HepG2 (cell line): ENCODE results near the gene ALDH16A1. TPM values are rescaled to one million over a fixed set of nuclear protein-coding genes. Genes with fewer than 3 reads are reported as not detected.

Experiments
- CEBPZ ChIP-seq: IDR thresholded peaks from 2 replicates; pipeline ENCODE4 v1.6.1; 2012; ENCODE audit warnings: low read length, improper control_type of control experiment
- CREB3 ChIP-seq: sonication (generic); formaldehyde crosslinking; IDR thresholded peaks from 2 replicates; pipeline ENCODE4 v1.5.0; 2020; ENCODE audit warnings: missing genetic modification reagents
- DNMT1 ChIP-seq: sonication (generic); formaldehyde crosslinking; IDR thresholded peaks from 2 replicates; pipeline ENCODE4 v1.5.1; 2020; ENCODE audit warnings: mild to moderate bottlenecking, missing genetic modification reagents
- ELF1 ChIP-seq: sonication (generic); formaldehyde crosslinking; IDR thresholded peaks from 2 replicates; pipeline ENCODE4 v1.4.0; 2020; ENCODE audit warnings: missing genetic modification reagents
- GLMP ChIP-seq: sonication (generic); formaldehyde crosslinking; IDR thresholded peaks from 2 replicates; pipeline ENCODE4 v1.9.0; 2021; ENCODE audit warnings: missing genetic modification reagents, mild to moderate bottlenecking, borderline replicate concordance
- KAT8 ChIP-seq: IDR thresholded peaks from 2 replicates; pipeline ENCODE4 v1.6.1; 2016; ENCODE audit warnings: missing genetic modification reagents, missing compliant biosample characterization
- MTERF4 ChIP-seq: sonication (generic); formaldehyde crosslinking; IDR thresholded peaks from 2 replicates; pipeline ENCODE4 v1.8.0; 2023; ENCODE audit warnings: mild to moderate bottlenecking, missing genetic modification reagents
- MXI1 ChIP-seq: IDR thresholded peaks from 3 replicates; pipeline ENCODE4 v1.6.1; 2012; ENCODE audit warnings: low read depth, low read length, inconsistent platforms, borderline replicate concordance
- RCOR2 ChIP-seq: IDR thresholded peaks from 2 replicates; pipeline ENCODE4 v1.6.1; 2016; ENCODE audit warnings: missing biosample characterization, missing genetic modification reagents
- SSRP1 ChIP-seq: IDR thresholded peaks from 2 replicates; pipeline ENCODE4 v1.6.1; 2016; ENCODE audit warnings: control low read depth
- XRCC5 ChIP-seq: fragments of 200-400 bp; formaldehyde crosslinking; optimal IDR thresholded peaks from 2 replicates; pipeline ENCODE3; 2017; ENCODE audit warnings: mild to moderate bottlenecking, low read length
- ZBTB7B ChIP-seq: sonication (generic); formaldehyde crosslinking; IDR thresholded peaks from 2 replicates; pipeline ENCODE4 v1.4.0; 2020; ENCODE audit warnings: missing genetic modification reagents
- ZFP1 ChIP-seq: IDR thresholded peaks from 2 replicates; pipeline ENCODE4 v1.6.1; 2016
- ZNF441 ChIP-seq: sonication (generic); formaldehyde crosslinking; IDR thresholded peaks from 2 replicates; pipeline ENCODE4 v1.7.0; 2021; ENCODE audit warnings: missing genetic modification reagents, borderline replicate concordance
- ZNF446 ChIP-seq: sonication (generic); formaldehyde crosslinking; IDR thresholded peaks from 2 replicates; pipeline ENCODE4 v1.5.0; 2020; ENCODE audit warnings: mild to moderate bottlenecking, missing genetic modification reagents
- ZNF512B ChIP-seq: sonication (generic); formaldehyde crosslinking; IDR thresholded peaks from 2 replicates; pipeline ENCODE4 v1.5.1; 2020; ENCODE audit warnings: missing genetic modification reagents, mild to moderate bottlenecking, borderline replicate concordance
- ZNF564 ChIP-seq: sonication (generic); formaldehyde crosslinking; IDR thresholded peaks from 2 replicates; pipeline ENCODE4 v1.8.1; 2023; ENCODE audit warnings: mild to moderate bottlenecking, missing genetic modification reagents
- ZNF784 ChIP-seq: sonication (generic); formaldehyde crosslinking; IDR thresholded peaks from 2 replicates; pipeline ENCODE4 v1.5.1; 2020; ENCODE audit warnings: missing genetic modification reagents, mild to moderate bottlenecking, borderline replicate concordance
- polyA plus RNA-seq, 8 experiments: library from polyadenylated mRNA; depleted of rRNA in 3 of 8; stranded (reverse) in 7 of 8; unstranded in 1 of 8; fragments of >200 nt; fragmentation: Illumina TruSeq in 4 of 8; extraction: Trizol in 4 of 8; gene quantifications; 2 replicates each; pipeline versions ENCODE4 v1.2.1 to v1.2.3, GENCODE V29; 2011 to 2016; ENCODE audit warnings: low read depth in 4 of 8, missing spikeins in 1 of 8, mixed read lengths in 1 of 8; ENCODE audit not compliant: insufficient read depth in 1 of 8
- total RNA-seq, 5 experiments: library from RNA; depleted of rRNA; stranded (reverse); fragments of >200 nt; fragmentation: Illumina TruSeq; extraction: Trizol; gene quantifications; 2 replicates each; pipeline ENCODE4 v1.2.3, GENCODE V29; 2016; ENCODE audit warnings: low read depth in 1 of 5

The ALDH16A1 gene
- total and polyA plus RNA-seq, 2 of the 13 experiments (the other 11 are each of a cell fraction or from before 2014, with no cell fraction given): 8.4 to 34.9 TPM

- TF ChIP-seq ZNF512B (CRISPR knock-in tag) (no peak), ZNF446 (CRISPR knock-in tag) (no peak), DNMT1 (no peak), XRCC5 (peak; percentile 24), RCOR2 (CRISPR knock-in tag) (no peak), CREB3 (CRISPR knock-in tag) (no peak), ELF1 (CRISPR knock-in tag) (peak; percentile 14; the same call in 1 of the 2 replicates), MXI1 (peak; percentile 31; the same call in 1 of the 3 replicates), ZBTB7B (CRISPR knock-in tag) (peak; percentile 90), SSRP1 (CRISPR knock-in tag) (no peak), ZNF441 (CRISPR knock-in tag) (no peak; the same call in 1 of the 2 replicates), ZNF784 (CRISPR knock-in tag) (no peak), GLMP (no peak), CEBPZ (no peak), KAT8 (peak; percentile 65), MTERF4 (CRISPR knock-in tag) (no peak), ZFP1 (CRISPR knock-in tag) (no peak), ZNF564 (CRISPR knock-in tag) (no peak)
Observed at GRCh38 chr19:49512970-49513745, 60.1 kb downstream of the ALDH16A1 start (continued).
